ENCODE results near the gene SELENOS. TPM values are rescaled to one million over a fixed set of nuclear protein-coding genes. Genes with fewer than 3 reads are reported as not detected.

Gene SELENOS
- total and polyA plus RNA-seq, 2 donors (not counting 3 experiments of a cell fraction or from before 2014, with no cell fraction given): 70.4 to 101 TPM

GRCh38 chr15:101314336-101315125 lies 37.2 kb upstream of the SELENOS start:
- intact Hi-C loops (cut with micrococcal nuclease): no loop called here
- no peak for FAIRE-seq
- CTCF ChIA-PET: interaction anchor here (1.0 to 2.4 kb wide), 3 partner anchors 14 to 327 kb away, joined by 4 to 8 read pairs (median 4); no protein-coding TSS in a partner anchor

More at GRCh38 chr15:101314336-101315125, 37.2 kb upstream of the SELENOS start:
- Histone ChIP-seq H3K4me3 (replicated peaks in 1 of 3; ENCODE audit: insufficient read depth in 1 of 3, low read depth in 1 of 3, low read length in 3 of 3) (no peak overlapping the region), H3K4me2 (ENCODE audit: insufficient read depth, low read length) (no peak overlapping the region), H4K20me1 (replicated peaks; ENCODE audit: control insufficient read depth, extremely low read depth, insufficient read depth, low read length) (no peaks in the 10 kb centered on the region), H3K9ac (replicated peaks; ENCODE audit: extremely low read depth, insufficient read depth, low read length) (no peak overlapping the region), H3K36me3 (ENCODE audit: control insufficient read depth in 2 of 2, extremely low read depth in 1 of 2, insufficient read depth in 2 of 2, low read length in 2 of 2) (no peaks in the 10 kb centered on the region), H2AFZ (ENCODE audit: low read depth, low read length) (no peak overlapping the region), H3K4me1 (ENCODE audit: control insufficient read depth, extremely low read depth, insufficient read depth, low read length) (no peaks in the 10 kb centered on the region), H3K9me3 (replicated peaks; ENCODE audit: control insufficient read depth, insufficient read depth, low read length) (no peaks in the 10 kb centered on the region), H3K9me1 (replicated peaks; ENCODE audit: control insufficient read depth, extremely low read depth, insufficient read depth, low read length) (no peaks in the 10 kb centered on the region), H3K27ac (ENCODE audit: insufficient read depth, low read depth, low read length) (no peak overlapping the region), H3K79me2 (ENCODE audit: control insufficient read depth, insufficient read depth, low read length) (no peaks in the 10 kb centered on the region), H3K27me3 (ENCODE audit: control insufficient read depth in 2 of 2, insufficient read depth in 2 of 2, low read length in 2 of 2) (no peaks in the 10 kb centered on the region)
- BruUV-seq (replicated peaks): no TSS peak
- POLR2A ChIA-PET: no interaction called here
- TF ChIP-seq JUN (IDR thresholded peaks at IDR 0.05; ENCODE audit: borderline replicate concordance, insufficient read depth, insufficient read length, low read depth) (no peak), FOS (IDR thresholded peaks at IDR 0.05; ENCODE audit: borderline replicate concordance, insufficient read depth, low read length) (no peak), MAX (IDR thresholded peaks at IDR 0.05; ENCODE audit: insufficient read depth, insufficient read length) (no peak), POLR2AphosphoS5 (IDR thresholded peaks at IDR 0.05; ENCODE audit: insufficient read depth, low read depth, low read length) (no peak), POLR2A (IDR thresholded peaks at IDR 0.05; ENCODE audit: low read depth, low read length) (no peak), EZH2 (IDR thresholded peaks at IDR 0.05; ENCODE audit: borderline replicate concordance, low read depth, low read length, severe bottlenecking) (no peak), GATA2 (IDR thresholded peaks at IDR 0.05; ENCODE audit: insufficient read depth, insufficient read length, low read depth, low read length) (no peak), MYC (IDR thresholded peaks at IDR 0.05; ENCODE audit: low read depth, low read length) (no peak)
- TF ChIP-seq, protein P1, sequence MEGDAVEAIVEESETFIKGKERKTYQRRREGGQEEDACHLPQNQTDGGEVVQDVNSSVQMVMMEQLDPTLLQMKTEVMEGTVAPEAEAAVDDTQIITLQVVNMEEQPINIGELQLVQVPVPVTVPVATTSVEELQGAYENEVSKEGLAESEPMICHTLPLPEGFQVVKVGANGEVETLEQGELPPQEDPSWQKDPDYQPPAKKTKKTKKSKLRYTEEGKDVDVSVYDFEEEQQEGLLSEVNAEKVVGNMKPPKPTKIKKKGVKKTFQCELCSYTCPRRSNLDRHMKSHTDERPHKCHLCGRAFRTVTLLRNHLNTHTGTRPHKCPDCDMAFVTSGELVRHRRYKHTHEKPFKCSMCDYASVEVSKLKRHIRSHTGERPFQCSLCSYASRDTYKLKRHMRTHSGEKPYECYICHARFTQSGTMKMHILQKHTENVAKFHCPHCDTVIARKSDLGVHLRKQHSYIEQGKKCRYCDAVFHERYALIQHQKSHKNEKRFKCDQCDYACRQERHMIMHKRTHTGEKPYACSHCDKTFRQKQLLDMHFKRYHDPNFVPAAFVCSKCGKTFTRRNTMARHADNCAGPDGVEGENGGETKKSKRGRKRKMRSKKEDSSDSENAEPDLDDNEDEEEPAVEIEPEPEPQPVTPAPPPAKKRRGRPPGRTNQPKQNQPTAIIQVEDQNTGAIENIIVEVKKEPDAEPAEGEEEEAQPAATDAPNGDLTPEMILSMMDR (IDR thresholded peaks at IDR 0.05; ENCODE audit: extremely low read depth in 1 of 2, insufficient read depth in 1 of 2, low read depth in 1 of 2, low read length in 2 of 2): no peak
- dilution Hi-C loops (cut with MboI; ENCODE audit: extremely low pct_ligation_motif_present, low sequenced_read_pairs): no loop called here
- no peak for DNase-seq (ENCODE audit: low read depth, low spot score)
